HuH-7 (cell line): ENCODE data around the gene HAGHL.
"Not testable (repeated sequence)": the region's sequence is repeated elsewhere in the genome, so short reads cannot be mapped to it uniquely, and the experiment has no call there.

Experiments
- DNase-seq: peaks from one replicate; pipeline ENCODE4 v3.0.0; 2011; ENCODE audit warnings: low spot score

The HAGHL gene

DNA sequence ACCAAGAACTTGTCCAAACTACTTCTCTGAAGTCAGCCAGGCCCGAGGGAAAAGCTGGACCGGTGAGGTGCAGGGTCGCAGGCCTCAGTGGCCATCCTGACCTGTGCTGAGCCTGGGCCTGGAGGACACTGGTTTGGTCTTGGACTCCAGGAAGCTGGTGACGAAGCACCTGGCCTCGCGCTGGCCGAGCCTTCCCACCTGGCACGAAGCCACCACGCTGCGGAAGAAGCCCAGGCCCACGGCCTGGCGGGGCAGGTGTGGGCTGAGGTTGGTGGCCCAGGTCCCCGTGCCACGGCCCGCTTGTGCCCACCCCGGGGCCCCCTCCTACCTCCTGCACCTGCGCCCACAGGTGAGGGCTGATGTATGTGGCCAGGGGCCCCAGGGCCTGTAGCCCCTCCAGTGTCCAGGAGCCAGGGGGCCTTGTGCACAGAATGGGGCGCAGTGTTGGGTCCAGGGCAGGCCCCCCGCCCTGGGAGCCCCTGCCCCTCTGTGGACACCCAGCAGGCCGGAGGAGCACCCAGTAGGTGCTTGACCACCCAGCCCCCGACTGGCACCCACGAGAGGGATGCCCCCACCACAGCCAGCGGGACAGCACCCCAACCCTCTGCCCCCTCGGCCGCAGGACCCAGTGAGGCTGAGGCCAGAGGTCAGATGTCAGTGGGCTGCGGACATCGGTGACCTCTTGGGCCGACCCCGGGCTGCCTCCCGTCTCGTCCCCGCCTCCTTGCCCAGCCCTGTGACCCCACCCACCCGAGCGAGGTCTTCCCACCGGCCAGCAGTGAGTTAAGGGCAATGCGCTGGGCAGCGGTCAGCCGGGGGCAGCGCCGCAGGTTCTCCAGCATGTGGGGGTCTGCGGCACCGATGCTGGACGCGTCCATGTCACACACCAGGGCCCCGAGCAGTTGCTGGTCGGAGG lies 47.4 kb downstream of the HAGHL start:
- no peak for DNase-seq

GRCh38 chr16:775236-775796 lies 48.4 kb downstream of the HAGHL start:
- DNase-seq = no peak

- DNase-seq = not testable (repeated sequence)
These were observed 49.4 kb downstream of the HAGHL start for GRCh38 chr16:776298-776697.

GRCh38 chr16:776824-777223 lies 49.9 kb downstream of the HAGHL start:
- DNase-seq = no peak

- no peak for DNase-seq
These were observed 50.9 kb downstream of the HAGHL start for GRCh38 chr16:777826-778225.

DNA sequence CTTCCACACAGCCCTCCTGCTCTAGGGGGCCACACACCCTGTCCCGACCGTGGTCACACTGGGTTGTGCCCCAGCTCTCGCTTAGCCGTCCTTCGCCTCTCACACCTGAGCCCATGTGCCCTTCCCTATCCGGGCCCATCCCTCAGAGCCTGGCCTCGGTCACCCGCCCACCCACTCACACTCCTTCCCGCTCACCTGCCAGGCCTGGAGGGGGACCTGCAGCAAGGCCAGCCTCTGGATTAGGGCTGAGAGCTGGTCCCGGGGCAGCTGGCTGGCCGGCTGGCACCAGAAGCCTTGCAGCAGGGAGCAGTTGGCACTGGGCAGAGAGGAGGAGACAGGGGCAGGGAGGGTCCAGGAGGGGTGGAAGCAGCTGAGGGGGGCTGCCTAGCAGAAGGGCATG lies 51.5 kb downstream of the HAGHL start:
- no peak for DNase-seq

- DNase-seq = no peak
These were observed 52.1 kb downstream of the HAGHL start for GRCh38 chr16:778909-779527.
